HG02943 (cell line): ENCODE data around the gene PKP4.
"Not testable (repeated sequence)": the region's sequence is repeated elsewhere in the genome, so short reads cannot be mapped to it uniquely, and the experiment has no call there.

ENCODE experiments used
- ATAC-seq: cut with Tn5 transposase; IDR thresholded peaks from one replicate; pipeline ENCODE4 v1.9.1; 2021; ENCODE audit warnings: mild to moderate bottlenecking, low read depth, moderate library complexity; ENCODE audit not compliant: unreplicated experiment

Gene PKP4, protein sequence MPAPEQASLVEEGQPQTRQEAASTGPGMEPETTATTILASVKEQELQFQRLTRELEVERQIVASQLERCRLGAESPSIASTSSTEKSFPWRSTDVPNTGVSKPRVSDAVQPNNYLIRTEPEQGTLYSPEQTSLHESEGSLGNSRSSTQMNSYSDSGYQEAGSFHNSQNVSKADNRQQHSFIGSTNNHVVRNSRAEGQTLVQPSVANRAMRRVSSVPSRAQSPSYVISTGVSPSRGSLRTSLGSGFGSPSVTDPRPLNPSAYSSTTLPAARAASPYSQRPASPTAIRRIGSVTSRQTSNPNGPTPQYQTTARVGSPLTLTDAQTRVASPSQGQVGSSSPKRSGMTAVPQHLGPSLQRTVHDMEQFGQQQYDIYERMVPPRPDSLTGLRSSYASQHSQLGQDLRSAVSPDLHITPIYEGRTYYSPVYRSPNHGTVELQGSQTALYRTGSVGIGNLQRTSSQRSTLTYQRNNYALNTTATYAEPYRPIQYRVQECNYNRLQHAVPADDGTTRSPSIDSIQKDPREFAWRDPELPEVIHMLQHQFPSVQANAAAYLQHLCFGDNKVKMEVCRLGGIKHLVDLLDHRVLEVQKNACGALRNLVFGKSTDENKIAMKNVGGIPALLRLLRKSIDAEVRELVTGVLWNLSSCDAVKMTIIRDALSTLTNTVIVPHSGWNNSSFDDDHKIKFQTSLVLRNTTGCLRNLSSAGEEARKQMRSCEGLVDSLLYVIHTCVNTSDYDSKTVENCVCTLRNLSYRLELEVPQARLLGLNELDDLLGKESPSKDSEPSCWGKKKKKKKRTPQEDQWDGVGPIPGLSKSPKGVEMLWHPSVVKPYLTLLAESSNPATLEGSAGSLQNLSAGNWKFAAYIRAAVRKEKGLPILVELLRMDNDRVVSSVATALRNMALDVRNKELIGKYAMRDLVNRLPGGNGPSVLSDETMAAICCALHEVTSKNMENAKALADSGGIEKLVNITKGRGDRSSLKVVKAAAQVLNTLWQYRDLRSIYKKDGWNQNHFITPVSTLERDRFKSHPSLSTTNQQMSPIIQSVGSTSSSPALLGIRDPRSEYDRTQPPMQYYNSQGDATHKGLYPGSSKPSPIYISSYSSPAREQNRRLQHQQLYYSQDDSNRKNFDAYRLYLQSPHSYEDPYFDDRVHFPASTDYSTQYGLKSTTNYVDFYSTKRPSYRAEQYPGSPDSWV

DNA sequence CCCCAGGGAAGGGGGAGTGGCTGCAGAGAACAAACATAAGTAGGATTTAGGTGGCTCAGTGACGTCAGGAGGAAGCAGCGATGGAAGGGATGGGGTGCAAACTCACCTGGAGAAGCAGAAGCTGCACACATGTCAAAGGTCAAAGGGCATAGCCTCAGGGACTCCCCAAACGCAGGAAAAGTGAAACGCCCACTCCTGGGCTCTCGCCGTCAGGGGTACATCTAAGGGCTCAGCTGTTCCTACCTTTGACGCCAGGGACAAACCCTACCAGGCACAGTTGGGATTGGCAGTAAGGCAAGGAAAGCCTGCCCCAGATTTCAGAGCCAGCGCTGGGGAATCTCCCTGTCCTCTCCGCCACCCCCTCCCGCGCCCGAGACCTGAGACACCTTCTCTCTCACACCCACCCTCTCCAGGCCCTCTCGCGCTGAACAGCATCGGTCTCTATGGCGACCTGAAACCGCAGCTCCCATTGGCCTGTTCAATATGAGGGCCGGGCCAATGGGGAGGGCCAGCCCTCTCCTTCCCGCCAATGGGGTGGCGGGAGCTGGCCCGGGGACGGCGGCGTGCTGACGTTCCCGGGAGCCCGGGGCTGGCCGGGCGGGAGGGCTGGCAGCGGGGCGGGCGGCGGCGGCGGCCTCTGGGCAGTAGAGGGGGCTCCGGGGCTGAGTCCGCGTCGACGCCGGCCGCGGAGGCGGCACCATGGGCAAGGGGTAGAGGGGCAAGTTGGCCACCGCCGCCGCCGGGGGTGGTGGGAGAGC lies at the start of gene PKP4, which contains the start of gene CCDC148:
Gene PKP4 (plus strand): TSS at position 644 of the 758 bp plus-strand sequence. CDS start 76,233 bp downstream, outside the sequence.
Gene CCDC148 (minus strand): TSS at position 445 of the 758 bp plus-strand sequence. CDS start 314 bp downstream, at position 131.
- ATAC-seq = peak; percentile 90

DNA sequence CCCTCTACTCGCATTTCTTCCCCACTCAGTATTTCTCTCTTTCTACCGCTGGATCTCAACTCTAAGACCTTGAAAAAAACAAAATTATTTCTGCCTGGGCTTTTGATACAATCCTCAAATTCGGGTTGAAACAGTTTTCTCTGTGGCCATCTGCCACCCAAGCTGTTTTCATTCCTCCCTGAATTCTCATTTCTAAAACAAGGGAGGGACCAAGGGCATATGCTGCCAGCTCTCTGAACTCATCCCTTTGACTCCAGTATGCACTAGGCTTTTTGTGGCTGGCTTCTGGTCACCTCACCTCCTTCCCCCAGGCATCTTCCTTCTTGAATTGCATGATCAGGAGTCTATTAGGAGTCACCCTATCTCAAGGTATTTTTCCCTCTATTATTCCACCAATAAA lies 49.7 kb upstream of the PKP4 start:
- ATAC-seq = no peak

DNA sequence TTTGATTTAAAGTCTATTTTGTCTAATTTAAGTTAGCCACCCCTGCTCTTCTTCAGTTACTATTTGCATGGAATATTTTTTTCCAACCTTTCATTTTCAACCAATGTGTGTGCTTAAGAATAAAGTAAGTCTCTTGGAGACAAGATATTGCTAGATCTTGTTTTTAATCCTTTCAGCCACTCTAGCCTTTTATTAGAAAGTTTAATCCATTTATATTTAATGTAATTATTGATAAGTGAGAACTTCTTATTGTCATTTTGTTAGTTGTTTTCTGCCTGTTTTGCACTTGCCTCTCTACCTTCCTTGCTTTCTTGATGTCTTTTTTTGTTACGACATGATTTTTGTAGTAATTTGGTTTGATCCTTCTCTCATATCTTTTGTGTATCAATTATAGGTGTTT lies 46.6 kb upstream of the PKP4 start:
- ATAC-seq = no peak

DNA sequence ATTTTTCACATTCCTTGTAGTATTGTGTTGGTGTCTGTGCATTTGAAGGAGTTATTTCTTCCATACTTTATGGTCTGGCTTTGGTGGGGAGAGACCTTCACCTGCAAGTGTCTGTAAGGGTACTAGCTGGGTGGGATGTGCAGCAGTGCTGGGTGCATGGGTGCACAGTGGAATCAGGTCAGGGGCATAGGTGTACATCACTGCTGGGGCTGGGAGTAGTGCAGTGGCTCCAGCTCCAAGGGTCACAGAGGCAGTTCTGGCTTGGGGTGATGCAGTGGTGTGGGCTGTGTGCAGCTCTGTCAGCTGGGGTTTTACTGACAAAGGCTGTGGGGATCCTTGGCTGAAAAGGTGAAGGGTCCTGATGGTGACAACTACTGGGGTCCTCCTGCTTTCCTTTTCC lies 45.0 kb upstream of the PKP4 start:
- ATAC-seq = no peak

DNA sequence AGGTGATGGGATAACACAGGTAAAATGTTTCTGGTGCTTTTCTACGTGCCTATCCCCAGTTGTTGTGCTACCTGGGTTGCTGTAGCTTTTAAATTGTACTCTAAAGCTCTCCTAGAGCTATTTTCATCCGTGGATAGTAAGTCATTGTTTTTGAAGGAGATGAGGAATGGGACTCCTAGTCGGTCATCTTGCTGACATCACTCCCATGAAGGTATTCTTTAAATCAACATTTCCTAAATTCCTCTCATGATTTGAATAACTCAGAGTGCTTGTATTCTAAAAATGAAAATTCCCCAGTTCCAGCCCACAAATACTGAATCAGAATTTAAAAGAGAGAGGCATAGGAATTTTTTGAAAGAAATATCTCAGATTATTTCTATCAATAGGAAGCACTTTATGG lies 44.5 kb upstream of the PKP4 start:
- ATAC-seq = no peak

DNA sequence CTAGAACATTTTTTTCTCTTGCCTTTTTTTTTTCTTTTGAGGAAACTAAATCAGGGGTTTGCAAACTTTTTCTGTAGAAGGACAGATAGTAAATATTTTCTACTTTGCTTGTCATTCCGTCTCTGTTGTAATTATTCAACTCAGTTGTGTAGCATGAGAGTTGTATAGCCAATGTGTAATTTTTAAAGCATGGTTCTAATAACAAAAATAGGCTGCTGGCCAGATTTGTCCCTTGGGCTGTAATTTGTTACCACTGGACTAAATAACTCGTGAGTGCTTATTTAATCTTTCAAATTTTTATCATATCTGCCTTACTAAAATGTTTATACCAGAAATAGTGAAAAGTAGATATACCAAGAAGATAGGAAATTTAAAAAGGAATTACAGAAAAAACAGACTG lies 43.2 kb upstream of the PKP4 start:
- no peak for ATAC-seq

DNA sequence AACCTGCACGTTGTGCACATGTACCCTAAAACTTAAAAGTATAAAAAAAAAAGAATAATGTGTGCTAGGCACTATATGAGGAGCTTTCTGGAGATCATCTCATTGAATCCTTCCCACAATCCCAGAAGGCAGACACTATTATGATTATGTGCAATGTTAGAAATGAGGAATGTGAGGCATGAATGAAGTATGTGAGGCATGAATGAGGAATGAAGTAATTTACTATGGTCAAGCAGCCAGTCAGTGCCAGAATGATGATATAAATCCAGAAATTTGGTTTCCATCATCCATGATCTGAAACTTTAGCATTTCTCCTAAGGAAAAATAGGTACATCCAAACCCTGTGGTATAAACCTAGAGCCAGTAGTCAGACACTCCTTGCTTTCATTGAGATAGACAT lies 42.2 kb upstream of the PKP4 start:
- no peak for ATAC-seq

DNA sequence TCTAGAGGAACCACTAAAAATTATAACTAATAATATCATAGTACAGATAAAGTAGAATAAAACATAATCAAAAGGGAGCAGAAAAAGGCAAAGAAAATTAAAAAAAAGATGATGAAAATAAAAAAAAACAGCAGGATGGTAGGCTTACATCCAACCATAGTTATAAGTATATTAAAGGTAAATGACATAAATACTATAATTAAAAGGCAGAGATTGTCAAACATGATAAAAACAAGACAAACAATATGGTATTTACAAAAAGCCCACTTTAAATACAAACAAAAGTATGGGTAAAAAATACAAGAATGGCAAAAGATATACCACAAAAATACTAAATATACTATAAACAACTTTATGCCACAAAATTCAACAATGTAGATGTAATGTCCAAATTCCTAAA lies 24.6 kb upstream of the PKP4 start:
- ATAC-seq = no peak

DNA sequence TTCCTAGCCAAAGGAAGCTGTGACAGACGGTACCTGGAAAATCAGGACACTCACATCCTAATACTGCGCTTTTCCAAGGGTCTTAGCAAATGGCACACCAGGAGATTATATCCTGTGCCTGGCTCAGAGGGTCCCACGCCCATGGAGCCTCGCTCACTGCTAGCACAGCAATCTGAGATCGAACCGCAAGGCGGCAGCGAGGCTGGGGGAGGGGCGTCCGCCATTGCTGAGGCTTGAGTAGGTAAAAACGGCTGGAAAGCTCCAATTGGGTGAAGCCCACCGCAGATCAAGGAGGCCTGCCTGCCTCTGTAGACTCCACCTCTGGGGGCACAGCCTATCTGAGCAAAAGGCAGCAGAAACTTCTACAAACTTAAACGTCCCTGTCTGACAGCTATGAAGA lies 23.0 kb upstream of the PKP4 start:
- ATAC-seq = not testable (repeated sequence)

DNA sequence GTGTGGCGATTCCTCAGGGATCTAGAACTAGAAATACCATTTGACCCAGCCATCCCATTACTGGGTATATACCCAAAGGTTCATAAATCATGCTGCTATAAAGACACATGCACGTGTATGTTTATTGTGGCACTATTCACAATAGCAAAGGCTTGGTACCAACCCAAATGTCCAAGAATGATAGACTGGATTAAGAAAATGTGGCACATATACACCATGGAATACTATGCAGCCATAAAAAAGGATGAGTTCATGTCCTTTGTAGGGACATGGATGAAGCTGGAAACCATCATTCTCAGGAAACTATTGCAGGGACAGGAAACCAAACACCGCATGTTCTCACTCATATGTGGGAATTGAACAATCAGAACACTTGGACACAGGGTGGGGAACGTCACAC lies 17.7 kb upstream of the PKP4 start:
- ATAC-seq = not testable (repeated sequence)

DNA sequence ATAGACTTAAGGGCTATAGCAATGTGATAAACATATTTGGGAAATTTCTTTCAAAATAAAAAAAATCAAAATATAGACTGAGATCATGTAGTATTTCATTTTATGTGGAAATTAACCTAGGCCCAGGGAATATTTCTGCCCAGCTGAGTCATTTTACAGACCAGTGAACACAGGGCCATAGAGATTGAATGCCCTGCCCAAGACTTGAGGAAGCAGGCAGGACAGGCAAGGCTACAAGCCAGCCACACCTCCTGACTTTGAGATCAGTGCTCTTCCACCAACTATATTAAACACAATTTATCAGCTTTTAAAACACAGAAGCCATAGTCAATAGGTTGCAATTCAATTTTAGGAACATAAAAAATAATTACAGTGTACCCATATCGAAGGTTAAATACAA lies 13.1 kb upstream of the PKP4 start:
- no peak for ATAC-seq

DNA sequence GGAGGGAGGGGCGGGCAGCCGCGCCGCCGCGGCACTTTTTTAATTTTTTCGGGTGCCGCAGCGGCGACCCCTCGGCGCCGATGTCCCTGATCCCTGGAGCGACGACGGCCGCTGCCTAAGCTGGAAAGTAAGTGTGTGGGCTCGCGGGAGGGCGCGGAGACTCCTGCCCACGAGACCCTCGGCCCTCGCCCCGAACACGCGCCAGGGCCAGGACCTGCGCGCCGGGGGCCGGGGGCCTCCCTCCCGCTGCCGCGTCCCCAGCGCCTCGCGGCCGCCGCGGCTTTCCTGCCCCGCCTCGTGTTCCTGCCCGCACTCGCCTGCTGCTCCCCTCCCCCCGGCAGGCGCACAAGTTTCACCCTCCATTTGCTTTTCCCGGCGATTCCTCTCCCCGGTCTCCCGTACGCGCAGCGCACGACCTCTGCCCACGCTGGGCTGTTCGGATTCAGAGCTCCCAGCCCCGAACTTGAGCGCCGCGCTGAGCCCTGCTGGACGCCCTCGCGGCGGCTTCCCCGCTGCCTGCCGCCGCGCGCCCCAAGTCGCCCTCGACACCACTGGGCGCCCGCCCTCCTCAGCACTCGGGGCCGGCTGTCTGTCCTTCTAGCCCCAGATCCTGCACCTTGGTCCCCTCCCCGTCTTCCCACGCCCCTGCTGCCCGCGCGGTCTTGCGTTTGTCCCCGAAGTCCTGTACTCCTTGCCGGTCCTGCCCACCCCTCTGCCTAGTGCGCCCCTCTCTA lies 507 bp downstream of the PKP4 start:
- ATAC-seq = peak; percentile 38

DNA sequence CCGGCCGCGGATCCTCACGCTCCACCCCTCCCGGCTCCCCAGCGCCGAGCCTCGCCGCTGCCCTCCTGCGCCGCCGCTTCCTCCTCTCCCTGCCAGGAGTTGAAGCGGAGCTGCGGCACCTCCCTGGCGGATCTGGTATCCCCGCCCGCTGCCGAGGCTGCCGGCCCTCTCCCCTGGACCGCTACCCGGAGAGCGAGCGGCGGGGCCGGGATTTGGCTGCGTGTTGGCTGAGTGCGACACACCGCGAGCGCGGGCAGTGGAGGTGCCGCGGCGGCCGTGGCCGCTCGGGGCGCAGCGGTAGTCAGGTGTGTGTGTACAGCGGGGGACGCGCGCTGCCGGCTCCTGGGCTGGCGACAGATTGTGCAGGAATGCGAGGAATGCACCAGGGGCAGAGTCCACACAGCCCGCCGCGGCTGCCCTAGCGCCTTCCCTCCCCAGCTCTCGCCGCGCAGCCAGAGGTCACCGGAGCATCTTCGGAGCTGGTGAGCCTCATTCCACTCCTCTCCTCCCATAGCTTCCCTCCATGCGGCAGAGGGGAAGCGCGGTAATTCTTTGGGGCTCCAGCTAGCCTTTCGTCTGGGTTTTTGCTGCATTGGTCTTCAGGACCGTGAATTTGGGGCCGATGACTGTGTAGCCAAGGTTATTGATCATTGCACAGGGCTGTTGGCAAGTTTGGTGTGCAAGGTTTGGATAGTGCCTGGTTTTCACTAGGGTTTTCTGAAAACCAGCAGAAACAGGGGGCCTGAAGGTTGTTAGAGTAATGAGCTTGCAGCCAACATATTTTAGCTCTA lies 1.3 kb downstream of the PKP4 start:
- peak; percentile 46 for ATAC-seq

DNA sequence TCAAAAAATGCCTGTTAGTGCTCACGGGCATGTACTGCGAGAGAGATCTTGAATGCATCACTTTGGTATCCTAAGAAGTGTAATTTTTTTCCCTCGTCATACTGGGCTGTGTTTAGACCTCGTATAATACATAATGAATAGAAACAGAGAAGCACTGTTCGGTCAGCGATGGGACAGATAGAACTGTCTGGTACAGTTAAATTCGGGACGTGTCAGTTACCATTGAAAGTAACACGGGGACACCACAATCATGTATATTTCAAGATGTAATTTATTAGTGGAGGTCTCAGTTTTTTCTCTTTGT lies 1.8 kb downstream of the PKP4 start:
- no peak for ATAC-seq

DNA sequence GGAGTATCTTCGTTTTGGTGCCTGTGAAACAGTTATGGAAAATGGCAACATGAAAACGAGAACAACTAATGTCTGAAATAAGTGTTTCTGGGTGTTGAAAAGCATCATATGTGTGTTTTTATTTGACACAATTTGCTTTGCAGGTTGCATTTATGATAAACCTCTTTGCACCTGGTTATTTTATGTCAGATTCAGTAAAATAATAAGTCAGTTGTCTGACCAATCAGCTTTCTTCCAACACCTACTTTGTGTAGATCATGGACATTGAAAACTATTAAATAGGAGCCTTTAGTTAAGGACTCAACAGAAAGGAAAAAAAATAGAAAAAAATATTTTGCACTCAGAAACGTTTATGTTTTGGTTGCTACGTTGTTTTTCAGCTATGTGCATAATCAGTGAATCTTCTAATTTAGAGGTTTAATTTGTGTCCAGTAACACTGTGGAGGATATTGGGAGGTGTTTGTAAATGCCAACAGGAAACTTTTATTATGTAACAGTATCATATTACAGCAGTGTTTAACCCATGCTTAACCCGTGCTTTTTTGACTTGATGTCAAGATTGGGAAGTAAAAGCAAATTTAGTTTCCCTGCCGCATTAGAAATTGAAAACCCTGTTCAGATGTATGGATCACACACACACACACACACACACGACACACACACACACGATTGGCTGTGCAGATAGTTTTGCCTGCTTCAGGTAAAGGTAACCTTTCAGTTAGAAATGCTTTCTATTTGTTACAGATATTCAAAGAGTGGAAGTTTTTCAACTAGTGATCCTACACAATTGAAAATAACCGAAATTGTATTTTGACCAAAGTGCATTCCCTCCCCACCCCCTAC lies 2.6 kb downstream of the PKP4 start:
- ATAC-seq = no peak

DNA sequence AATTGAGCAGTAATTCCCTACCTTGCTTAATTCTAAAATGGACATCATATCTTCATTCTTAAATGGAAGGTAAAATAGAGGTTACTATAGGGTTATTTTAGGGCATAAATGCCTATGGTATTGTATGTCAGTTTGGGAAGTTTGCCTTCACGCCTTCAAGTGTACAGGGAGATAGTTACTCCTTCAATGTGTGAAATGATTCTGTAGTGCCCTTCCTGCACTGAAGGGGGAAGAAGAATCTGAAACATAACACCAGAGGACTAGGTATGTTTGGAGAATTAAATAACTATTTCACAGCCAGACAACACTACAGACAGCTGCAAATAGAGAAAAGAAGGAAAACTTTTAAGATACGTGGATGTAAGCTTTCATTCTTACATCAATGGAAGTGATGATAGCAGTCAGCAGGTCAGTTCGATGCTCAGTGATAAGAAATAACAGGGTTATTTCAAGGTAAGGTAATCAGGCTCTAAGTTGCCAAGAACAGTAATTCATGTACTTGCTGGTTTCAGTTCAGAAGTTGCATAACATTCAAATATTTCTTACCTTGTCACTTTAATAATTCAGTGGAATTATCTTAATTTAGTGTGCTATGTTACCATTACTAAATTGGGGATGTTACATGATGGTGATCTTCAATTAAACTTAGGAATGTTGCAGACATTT lies 4.0 kb downstream of the PKP4 start:
- no peak for ATAC-seq

DNA sequence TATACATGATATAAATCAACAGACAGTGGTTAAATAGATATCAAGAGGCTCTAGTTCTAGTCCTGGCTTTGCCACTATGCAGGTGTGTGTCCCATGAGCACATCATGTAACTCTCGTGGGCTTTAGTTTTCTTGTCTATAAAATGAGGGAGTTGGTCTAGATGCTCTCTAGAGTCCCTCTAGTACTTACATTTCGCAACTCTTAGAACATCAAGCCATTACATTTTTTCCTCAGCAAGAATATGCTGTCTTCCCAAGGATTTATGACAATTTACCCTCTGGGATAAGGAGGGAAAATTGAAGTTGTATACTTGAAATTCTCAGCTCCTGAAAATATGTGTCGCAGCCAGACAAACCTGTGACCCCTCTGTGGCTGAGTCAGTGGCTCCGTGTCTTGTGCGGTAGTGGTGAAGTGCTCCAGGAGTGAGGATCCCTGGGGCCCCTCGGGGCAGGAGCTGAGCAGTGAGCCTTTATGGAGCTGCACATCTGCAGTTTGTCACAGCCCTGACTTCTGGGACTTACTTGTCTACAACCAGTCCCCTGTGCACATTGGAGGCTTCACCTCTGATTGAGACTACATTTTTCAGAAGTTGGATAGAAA lies 6.8 kb downstream of the PKP4 start:
- ATAC-seq = no peak
